Endodermal cell (in vitro differentiated cells): ENCODE data around the gene CHI3L1. TPM values are rescaled to one million over a fixed set of nuclear protein-coding genes. Genes with fewer than 3 reads are reported as not detected.

Source experiments
- DNase-seq: peaks from one replicate; pipeline ENCODE4 v3.0.0-alpha.2; 2017
- H3K27ac ChIP-seq: 2 replicates; pipeline ENCODE4 v1.5.1; 2013; ENCODE audit warnings: mild to moderate bottlenecking, low read depth, low read length, moderate library complexity
- H3K27me3 ChIP-seq: 2 replicates; pipeline ENCODE4 v1.6.1; 2013; ENCODE audit warnings: mild to moderate bottlenecking, low read length, moderate library complexity; ENCODE audit not compliant: insufficient read depth, control insufficient read depth, poor library complexity, severe bottlenecking
- H3K36me3 ChIP-seq: 2 replicates; pipeline ENCODE4 v1.7.0; 2013; ENCODE audit warnings: mild to moderate bottlenecking, low read length, moderate library complexity; ENCODE audit not compliant: control insufficient read depth, insufficient read depth
- H3K4me1 ChIP-seq: one replicate; pipeline ENCODE4 v1.7.0; 2013; ENCODE audit warnings: low read length; ENCODE audit not compliant: control insufficient read depth, insufficient read depth
- H3K4me3 ChIP-seq: 2 replicates; pipeline ENCODE4 v1.5.1; 2013; ENCODE audit warnings: mild to moderate bottlenecking, low read length, moderate library complexity
- H3K9ac ChIP-seq: 2 replicates; pipeline ENCODE4 v1.6.1; 2013; ENCODE audit warnings: mild to moderate bottlenecking, low read length, moderate library complexity; ENCODE audit not compliant: poor library complexity, severe bottlenecking; ENCODE audit errors: extremely low read depth
- H3K9me3 ChIP-seq: 2 replicates; pipeline ENCODE4 v1.6.1; 2013; ENCODE audit warnings: mild to moderate bottlenecking, low read length, moderate library complexity; ENCODE audit not compliant: control insufficient read depth
- H3K27ac Mint-ChIP-seq: 2 replicates; pipeline ENCODE4 v1.8.0; 2020; ENCODE audit warnings: mixed read lengths
- H3K27me3 Mint-ChIP-seq: 2 replicates; pipeline ENCODE4 v1.8.0; 2021; ENCODE audit warnings: mild to moderate bottlenecking, mixed read lengths; ENCODE audit not compliant: insufficient read depth
- H3K36me3 Mint-ChIP-seq: 2 replicates; pipeline ENCODE4 v1.8.0; 2020; ENCODE audit warnings: low read depth, mixed read lengths
- H3K4me1 Mint-ChIP-seq: 2 replicates; pipeline ENCODE4 v1.8.0; 2020; ENCODE audit warnings: mixed read lengths
- H3K4me3 Mint-ChIP-seq: 2 replicates; pipeline ENCODE4 v1.8.0; 2020; ENCODE audit warnings: mild to moderate bottlenecking, moderate library complexity, mixed read lengths
- H3K9me3 Mint-ChIP-seq: 2 replicates; pipeline ENCODE4 v1.8.0; 2020; ENCODE audit warnings: mild to moderate bottlenecking, mixed read lengths
- CTCF ChIP-seq: fragments of 200-600 bp; sonication (generic); conservative IDR thresholded peaks from 2 replicates; pipeline ENCODE4 v1.5.0; 2021; ENCODE audit warnings: antibody characterized with exemption, mild to moderate bottlenecking
- WGBS, 2 experiments: methylation state at CpG; one replicate each; pipeline versions ENCODE4 v1.1.5 to v1.1.7; 2013; ENCODE audit warnings: missing lambda C conversion rate in 2 of 2, mixed read lengths in 1 of 2; ENCODE audit not compliant: insufficient coverage in 1 of 2, insufficient read length in 1 of 2; 5-methylcytosine and 5-hydroxymethylcytosine counted together
- total RNA-seq, 2 donors: library from RNA; stranded (reverse); fragmentation: NEBNext Ultra II Directional in 1 of 2; extraction: Animal tissue kit (Norgen Biotek cat#: 25700) in 1 of 2; gene quantifications; 2 replicates in 1 of 2; 3 replicates in 1 of 2; pipeline ENCODE4 v1.2.1, GENCODE V29; 2021

CHI3L1 gene
- total RNA-seq, 2 donors from 2014 or later, result 0.18 to 1.1 TPM

- H3K27me3 Mint-ChIP-seq, result no peaks in the 10 kb centered on the region
- no peak for DNase-seq
- H3K4me1 Mint-ChIP-seq, result peaks cover 40% of the 10 kb centered on the region
- Histone ChIP-seq H3K4me3 (no peak overlapping the region), H3K9ac (no peak overlapping the region), H3K9me3 (no peaks in the 10 kb centered on the region), H3K27me3 (no peaks in the 10 kb centered on the region), H3K4me1 (peaks cover 18% of the 10 kb centered on the region), H3K27ac (no peak overlapping the region), H3K36me3 (no peaks in the 10 kb centered on the region)
- H3K36me3 Mint-ChIP-seq, result no peaks in the 10 kb centered on the region
- TF ChIP-seq CTCF, result no peak
- no peak overlapping the region for H3K4me3 Mint-ChIP-seq
- 95 to 96% methylated on average over 5 to 9 of the region's 9 CpGs for WGBS, 2 experiments
- no peaks in the 10 kb centered on the region for H3K9me3 Mint-ChIP-seq
- H3K27ac Mint-ChIP-seq, result no peak overlapping the region
Measured at GRCh38 chr1:203176273-203177035, 10.1 kb downstream of the CHI3L1 start.

GRCh38 chr1:203175827-203176241, 10.7 kb downstream of the CHI3L1 start:
- no peak overlapping the region for H3K9ac ChIP-seq
- H3K4me1 ChIP-seq, result peaks cover 18% of the 10 kb centered on the region
- Mint-ChIP-seq H3K36me3 (no peaks in the 10 kb centered on the region), H3K27ac (no peak overlapping the region), H3K4me3 (no peak overlapping the region), H3K9me3 (no peaks in the 10 kb centered on the region), H3K27me3 (no peaks in the 10 kb centered on the region), H3K4me1 (peaks cover 39% of the 10 kb centered on the region)
- no peak overlapping the region for H3K4me3 ChIP-seq
- WGBS, 2 experiments, result 88 to 96% methylated on average over 7 to 9 of the region's 9 CpGs
- no peak overlapping the region for H3K27ac ChIP-seq
- no peak for DNase-seq
- no peaks in the 10 kb centered on the region for H3K36me3 ChIP-seq
- no peaks in the 10 kb centered on the region for H3K27me3 ChIP-seq
- no peaks in the 10 kb centered on the region for H3K9me3 ChIP-seq
- TF ChIP-seq CTCF, result no peak

GRCh38 chr1:203175237-203175826, 11.2 kb downstream of the CHI3L1 start, which contains the start of gene MYBPH:
Gene MYBPH, minus strand, starts transcription at chr1:203175826. Its CDS starts 71 bp downstream, at chr1:203175755.
- H3K27me3 ChIP-seq, result no peaks in the 10 kb centered on the region
- H3K9me3 Mint-ChIP-seq, result no peaks in the 10 kb centered on the region
- H3K36me3 Mint-ChIP-seq, result no peaks in the 10 kb centered on the region
- no peak within 1 kb of the TSS for H3K27ac Mint-ChIP-seq
- H3K4me1 Mint-ChIP-seq, result peaks cover 39% of the 10 kb centered on the region
- DNase-seq, result no peak
- no peaks in the 10 kb centered on the region for H3K9me3 ChIP-seq
- H3K4me3 ChIP-seq, result no peak within 1 kb of the TSS
- no peaks in the 10 kb centered on the region for H3K27me3 Mint-ChIP-seq
- H3K4me1 ChIP-seq, result peaks cover 18% of the 10 kb centered on the region
- no peak within 1 kb of the TSS for H3K27ac ChIP-seq
- 89 to 92% methylated on average over 3 to 5 of the region's 5 CpGs for WGBS, 2 experiments
- H3K4me3 Mint-ChIP-seq, result no peak within 1 kb of the TSS
- no peak for TF ChIP-seq CTCF
- H3K36me3 ChIP-seq, result no peaks in the 10 kb centered on the region
- H3K9ac ChIP-seq, result no peak within 1 kb of the TSS
